Neural progenitor cell (in vitro differentiated cells): ENCODE results near the gene SEL1L2. TPM values are rescaled to one million over a fixed set of nuclear protein-coding genes. Genes with fewer than 3 reads are reported as not detected.

Experiments used
- DNase-seq: peaks from one replicate; pipeline ENCODE4 v3.0.0-alpha.2; 2016; ENCODE audit warnings: low spot score
- H2AFZ ChIP-seq: fragments of 200-600 bp; sonication (generic); replicated peaks from 2 replicates; pipeline ENCODE4 v1.6.1; 2016; ENCODE audit warnings: antibody characterized with exemption
- H3F3A ChIP-seq: fragments of 200-600 bp; sonication (generic); 2 replicates; pipeline ENCODE4 v1.6.1; 2016; ENCODE audit warnings: antibody characterized with exemption, low read depth
- H3K27ac ChIP-seq: fragments of 200-600 bp; sonication (generic); 2 replicates; pipeline ENCODE4 v1.5.1; 2016; ENCODE audit warnings: mild to moderate bottlenecking
- H3K27me3 ChIP-seq: fragments of 200-600 bp; sonication (generic); 2 replicates; pipeline ENCODE4 v1.6.1; 2016; ENCODE audit warnings: mild to moderate bottlenecking, moderate library complexity
- H3K36me3 ChIP-seq: fragments of 200-600 bp; sonication (generic); 2 replicates; pipeline ENCODE4 v1.5.1; 2016
- H3K4me1 ChIP-seq: fragments of 200-600 bp; sonication (generic); 2 replicates; pipeline ENCODE4 v1.6.1; 2016; ENCODE audit warnings: mixed run types
- H3K4me2 ChIP-seq: fragments of 200-600 bp; sonication (generic); 2 replicates; pipeline ENCODE4 v1.6.1; 2016
- H3K4me3 ChIP-seq: fragments of 200-600 bp; sonication (generic); 2 replicates; pipeline ENCODE4 v1.5.1; 2016
- H3K79me2 ChIP-seq: fragments of 200-600 bp; sonication (generic); 2 replicates; pipeline ENCODE4 v1.6.1; 2016; ENCODE audit warnings: low read depth
- H3K9ac ChIP-seq: fragments of 200-600 bp; sonication (generic); 2 replicates; pipeline ENCODE4 v1.6.1; 2016
- H3K9me3 ChIP-seq: fragments of 200-600 bp; sonication (generic); 2 replicates; pipeline ENCODE4 v1.5.1; 2016; ENCODE audit warnings: low read depth
- H4K20me1 ChIP-seq: fragments of 200-600 bp; sonication (generic); 2 replicates; pipeline ENCODE4 v1.6.1; 2016; ENCODE audit warnings: low read depth
- H3K27ac Mint-ChIP-seq: 3 replicates; pipeline ENCODE4 v1.8.0; 2021; ENCODE audit warnings: mixed read lengths
- H3K27me3 Mint-ChIP-seq: 2 replicates; pipeline ENCODE4 v1.8.0; 2022; ENCODE audit warnings: low read depth, mild to moderate bottlenecking, inconsistent platforms, moderate library complexity, mixed read lengths; ENCODE audit not compliant: insufficient read depth
- H3K36me3 Mint-ChIP-seq: 3 replicates; pipeline ENCODE4 v1.8.0; 2021; ENCODE audit warnings: mixed read lengths
- H3K4me1 Mint-ChIP-seq: 3 replicates; pipeline ENCODE4 v1.8.0; 2021; ENCODE audit warnings: mixed read lengths
- H3K4me3 Mint-ChIP-seq: 3 replicates; pipeline ENCODE4 v1.8.0; 2021; ENCODE audit warnings: mild to moderate bottlenecking, moderate library complexity, mixed read lengths
- H3K9me3 Mint-ChIP-seq: 3 replicates; pipeline ENCODE4 v1.8.0; 2020; ENCODE audit warnings: mixed read lengths
- CTCF ChIP-seq: fragments of 200-600 bp; sonication (generic); IDR thresholded peaks from 2 replicates; pipeline ENCODE4 v1.5.1; 2017; ENCODE audit warnings: antibody characterized with exemption, mild to moderate bottlenecking
- EZH2 ChIP-seq: fragments of 200-600 bp; sonication (generic); IDR thresholded peaks from 2 replicates; pipeline ENCODE4 v1.6.1; 2017; ENCODE audit warnings: antibody characterized with exemption, mild to moderate bottlenecking, moderate library complexity
- EZH2phosphoT487 ChIP-seq: fragments of 200-600 bp; sonication (generic); IDR thresholded peaks from 2 replicates; pipeline ENCODE4 v1.6.1; 2017; ENCODE audit warnings: antibody characterized with exemption
- total RNA-seq: library from RNA; depleted of rRNA; stranded (reverse); fragments of >200 nt; gene quantifications from 2 replicates; pipeline ENCODE4 v1.2.3, GENCODE V29; 2015; ENCODE audit warnings: low replicate concordance

SEL1L2 gene
- total RNA-seq, 1 donor from 2014 or later, result 0.77 TPM

GRCh38 chr20:13915284-13915683 is 75.1 kb downstream of the SEL1L2 start:
- H3K9me3 ChIP-seq, result no peaks in the 10 kb centered on the region
- no peak overlapping the region for H3K9ac ChIP-seq
- no peak overlapping the region for H3K4me2 ChIP-seq
- no peaks in the 10 kb centered on the region for H3K27me3 ChIP-seq
- H3F3A ChIP-seq, result no peaks in the 10 kb centered on the region
- H3K4me1 ChIP-seq, result no peaks in the 10 kb centered on the region
- no peak overlapping the region for H3K27ac ChIP-seq
- Mint-ChIP-seq H3K4me3 (no peak overlapping the region), H3K36me3 (no peaks in the 10 kb centered on the region), H3K4me1 (peaks cover 6% of the 10 kb centered on the region), H3K27me3 (peaks cover 2% of the 10 kb centered on the region), H3K27ac (no peak overlapping the region), H3K9me3 (no peaks in the 10 kb centered on the region)
- H3K4me3 ChIP-seq, result no peak overlapping the region
- no peaks in the 10 kb centered on the region for H3K36me3 ChIP-seq
- H2AFZ ChIP-seq, result peak overlapping the region; percentile 26
- no peaks in the 10 kb centered on the region for H3K79me2 ChIP-seq
- DNase-seq, result no peak
- TF ChIP-seq CTCF (no peak), EZH2 (no peak), EZH2phosphoT487 (no peak)
- H4K20me1 ChIP-seq, result no peaks in the 10 kb centered on the region

DNA sequence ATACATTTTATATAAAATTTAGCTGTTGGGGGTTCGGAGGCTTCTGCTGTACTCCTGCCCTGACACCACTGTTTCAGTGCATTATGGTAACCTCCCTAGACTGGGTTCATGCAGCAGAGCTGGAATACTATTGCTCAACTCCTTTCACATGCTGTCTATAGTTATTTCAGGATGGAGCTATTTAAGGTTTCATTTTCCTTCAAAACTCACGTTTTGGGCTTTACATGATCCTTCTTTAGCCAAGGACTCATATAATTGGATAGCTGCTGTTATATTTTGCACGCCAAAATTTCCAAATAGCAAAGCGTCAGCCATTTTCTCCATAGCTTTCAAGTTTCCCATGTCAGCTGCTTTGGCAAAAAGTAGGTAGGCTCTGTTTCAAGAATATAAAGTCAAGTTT is 76.8 kb downstream of the SEL1L2 start:
- Histone ChIP-seq H3K27me3 (no peaks in the 10 kb centered on the region), H3K9me3 (no peaks in the 10 kb centered on the region), H3K9ac (no peak overlapping the region), H4K20me1 (no peaks in the 10 kb centered on the region), H3K36me3 (no peaks in the 10 kb centered on the region), H3K27ac (no peak overlapping the region), H3F3A (no peaks in the 10 kb centered on the region), H3K4me3 (no peak overlapping the region), H3K4me1 (no peaks in the 10 kb centered on the region), H3K79me2 (no peaks in the 10 kb centered on the region), H2AFZ (no peak overlapping the region), H3K4me2 (no peak overlapping the region)
- H3K27ac Mint-ChIP-seq, result no peak overlapping the region
- H3K4me3 Mint-ChIP-seq, result no peak overlapping the region
- no peaks in the 10 kb centered on the region for H3K36me3 Mint-ChIP-seq
- TF ChIP-seq EZH2, result no peak
- DNase-seq, result no peak
- no peaks in the 10 kb centered on the region for H3K9me3 Mint-ChIP-seq
- H3K27me3 Mint-ChIP-seq, result peaks cover 2% of the 10 kb centered on the region
- peaks cover 6% of the 10 kb centered on the region for H3K4me1 Mint-ChIP-seq

DNA sequence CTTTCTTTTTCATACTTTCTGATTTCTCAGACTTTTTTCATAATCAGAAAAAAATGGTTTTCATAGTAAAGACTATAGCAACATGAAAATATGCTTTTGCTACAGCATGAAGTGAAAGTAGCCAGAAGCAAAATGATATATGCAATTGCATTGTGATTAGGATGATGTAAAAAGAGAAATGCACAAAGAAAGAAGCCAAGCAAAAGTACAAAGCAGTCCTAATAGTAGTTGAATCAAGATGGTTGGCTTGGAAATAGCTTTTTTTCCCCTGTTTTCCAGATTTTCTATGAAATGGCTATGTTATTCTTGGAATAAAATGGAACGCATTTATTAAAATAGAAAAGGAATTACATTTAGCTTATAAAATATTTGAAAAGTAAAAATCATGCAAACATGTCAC is 77.3 kb downstream of the SEL1L2 start:
- H3F3A ChIP-seq, result no peaks in the 10 kb centered on the region
- H3K27me3 ChIP-seq, result no peaks in the 10 kb centered on the region
- no peaks in the 10 kb centered on the region for H3K9me3 Mint-ChIP-seq
- H3K36me3 Mint-ChIP-seq, result no peaks in the 10 kb centered on the region
- no peak for TF ChIP-seq EZH2phosphoT487
- TF ChIP-seq CTCF, result no peak
- no peak overlapping the region for H3K27ac ChIP-seq
- H3K4me3 ChIP-seq, result no peak overlapping the region
- H3K4me2 ChIP-seq, result no peak overlapping the region
- no peaks in the 10 kb centered on the region for H4K20me1 ChIP-seq
- H3K9ac ChIP-seq, result no peak overlapping the region
- no peak overlapping the region for H2AFZ ChIP-seq
- H3K79me2 ChIP-seq, result no peaks in the 10 kb centered on the region
- no peaks in the 10 kb centered on the region for H3K4me1 ChIP-seq
- H3K9me3 ChIP-seq, result no peaks in the 10 kb centered on the region
- H3K27me3 Mint-ChIP-seq, result peaks cover 2% of the 10 kb centered on the region
- H3K36me3 ChIP-seq, result no peaks in the 10 kb centered on the region
- peaks cover 6% of the 10 kb centered on the region for H3K4me1 Mint-ChIP-seq
- H3K4me3 Mint-ChIP-seq, result no peak overlapping the region
- no peak overlapping the region for H3K27ac Mint-ChIP-seq
- DNase-seq, result no peak

GRCh38 chr20:13910492-13910891 is 79.9 kb downstream of the SEL1L2 start:
- Mint-ChIP-seq H3K27me3 (peaks cover 2% of the 10 kb centered on the region), H3K36me3 (no peaks in the 10 kb centered on the region), H3K9me3 (no peaks in the 10 kb centered on the region), H3K4me1 (peaks cover 6% of the 10 kb centered on the region), H3K27ac (no peak overlapping the region), H3K4me3 (no peak overlapping the region)
- H3K79me2 ChIP-seq, result no peaks in the 10 kb centered on the region
- H4K20me1 ChIP-seq, result no peaks in the 10 kb centered on the region
- H3K9ac ChIP-seq, result no peak overlapping the region
- TF ChIP-seq EZH2 (no peak), EZH2phosphoT487 (no peak), CTCF (no peak)
- no peaks in the 10 kb centered on the region for H3K36me3 ChIP-seq
- no peak for DNase-seq
- no peak overlapping the region for H2AFZ ChIP-seq
- no peaks in the 10 kb centered on the region for H3K9me3 ChIP-seq
- no peaks in the 10 kb centered on the region for H3K27me3 ChIP-seq
- no peaks in the 10 kb centered on the region for H3F3A ChIP-seq
- no peak overlapping the region for H3K4me3 ChIP-seq
- no peak overlapping the region for H3K27ac ChIP-seq
- no peaks in the 10 kb centered on the region for H3K4me1 ChIP-seq
- H3K4me2 ChIP-seq, result no peak overlapping the region
